HCT116 (cell line): ENCODE results near the gene IL18R1. TPM values are rescaled to one million over a fixed set of nuclear protein-coding genes. Genes with fewer than 3 reads are reported as not detected.

Source experiments
- ATAC-seq: fragments of 200-7000 bp; cut with Tn5 transposase; 2 replicates; pipeline ENCODE4 v1.9.1; 2020; ENCODE audit warnings: mild to moderate bottlenecking, moderate library complexity
- BruUV-seq: library from RNA; stranded (reverse); fragments of 400-500 nt; replicated peaks from 2 replicates; lab custom pipeline; 2021; lab: Mats Ljungman, UMichigan
- CTCF ChIA-PET: fragments of 300-600 bp; sonication (Branson Sonifier 250); formaldehyde crosslinking; loops from one replicate; lab custom pipeline; 2021; ENCODE audit warnings: antibody characterized with exemption; lab: Charles Lee
- POLR2A ChIA-PET: fragments of 300-600, 350-600 bp; sonication (Branson Sonifier 250); formaldehyde crosslinking; loops from one replicate; lab custom pipeline; 2021; ENCODE audit warnings: antibody characterized with exemption; lab: Charles Lee
- RAD21 ChIA-PET, 2 experiments: fragments of 300-600 bp; sonication (Branson Sonifier 250); formaldehyde crosslinking; loops; one replicate each; lab custom pipeline; 2023; ENCODE audit warnings: low total read pairs in 2 of 2; ENCODE audit not compliant: uncharacterized antibody in 2 of 2, unreplicated experiment in 2 of 2, low non-redundant PET in 1 of 2; lab: Charles Lee
- DNase-seq: peaks from one replicate; pipeline ENCODE4 v3.0.0-alpha.2; 2010; ENCODE audit warnings: low read depth, low spot score
- H2AFZ ChIP-seq: fragments of 200-600 bp; shearing (Covaris generic), sonication (generic); 2 replicates; pipeline ENCODE4 v1.6.1; 2017; ENCODE audit warnings: low read depth, mixed run types, mixed read lengths, antibody characterized with exemption, low read length; ENCODE audit not compliant: poor library complexity, severe bottlenecking
- H3K27ac ChIP-seq: 2 replicates; pipeline ENCODE4 v1.5.1; 2012; ENCODE audit warnings: low read depth, low read length
- H3K27me3 ChIP-seq: fragments of 200-600 bp; sonication (generic); 2 replicates; pipeline ENCODE4 v1.6.1; 2016; ENCODE audit warnings: mixed run types, low read length, mixed read lengths; ENCODE audit not compliant: insufficient read depth
- H3K36me3 ChIP-seq, 2 experiments: fragments of 200-500 bp in 1 of 2; fragments of 200-600 bp in 1 of 2; sonication (Bioruptor generic) in 1 of 2; sonication (generic) in 1 of 2; 2 replicates each; pipeline versions ENCODE4 v1.5.1 to v1.6.1; 2014 to 2016; ENCODE audit warnings: low read length in 2 of 2, inconsistent platforms in 1 of 2, mixed read lengths in 1 of 2, mixed run types in 1 of 2; ENCODE audit not compliant: insufficient read depth in 2 of 2, control insufficient read depth in 1 of 2
- H3K4me1 ChIP-seq, 2 experiments: fragments of 200-600 bp in 1 of 2; sonication (generic) in 1 of 2; 2 replicates each; pipeline versions ENCODE4 v1.5.1 to v1.6.1; 2012 to 2017; ENCODE audit warnings: low read length in 2 of 2, inconsistent platforms in 1 of 2, mild to moderate bottlenecking in 1 of 2, mixed read lengths in 1 of 2, mixed run types in 1 of 2, moderate library complexity in 1 of 2; ENCODE audit not compliant: insufficient read depth in 2 of 2, control insufficient read depth in 1 of 2
- H3K4me2 ChIP-seq: fragments of 200-600 bp; sonication (generic); 2 replicates; pipeline ENCODE4 v1.6.1; 2017; ENCODE audit warnings: mixed run types, low read length, mixed read lengths
- H3K4me3 ChIP-seq, 2 experiments: fragments of 200-600 bp in 1 of 2; sonication (generic) in 1 of 2; replicated peaks in 1 of 2; 2 replicates each; pipeline ENCODE4 v1.5.1; 2011 to 2016; ENCODE audit warnings: low read length in 2 of 2, control low read depth in 1 of 2, low read depth in 1 of 2, mild to moderate bottlenecking in 1 of 2, mixed read lengths in 1 of 2, mixed run types in 1 of 2
- H3K79me2 ChIP-seq: fragments of 200-600 bp; sonication (generic); 2 replicates; pipeline ENCODE4 v1.6.1; 2017; ENCODE audit warnings: mild to moderate bottlenecking, mixed run types, low read length, moderate library complexity, mixed read lengths; ENCODE audit not compliant: insufficient read depth
- H3K9ac ChIP-seq: fragments of 200-600 bp; sonication (generic); 2 replicates; pipeline ENCODE4 v1.6.1; 2016; ENCODE audit warnings: low read length, mixed read lengths
- H3K9me2 ChIP-seq: fragments of 200-600 bp; sonication (generic), shearing (Covaris generic); 2 replicates; pipeline ENCODE4 v1.6.1; 2017; ENCODE audit warnings: mixed run types, mild to moderate bottlenecking, moderate library complexity; ENCODE audit not compliant: insufficient read depth
- H3K9me3 ChIP-seq, 2 experiments: fragments of 200-500 bp in 1 of 2; fragments of 200-600 bp in 1 of 2; sonication (Bioruptor generic) in 1 of 2; sonication (generic) in 1 of 2; 2 replicates each; pipeline ENCODE4 v1.6.1; 2014 to 2017; ENCODE audit warnings: low read length in 2 of 2, mixed read lengths in 2 of 2, inconsistent platforms in 1 of 2, low read depth in 1 of 2, mild to moderate bottlenecking in 1 of 2, mixed run types in 1 of 2, moderate library complexity in 1 of 2; ENCODE audit not compliant: control insufficient read depth in 1 of 2, insufficient read depth in 1 of 2
- H4K20me1 ChIP-seq: fragments of 200-600 bp; sonication (generic), shearing (Covaris generic); 2 replicates; pipeline ENCODE4 v1.6.1; 2017; ENCODE audit warnings: mixed run types, mild to moderate bottlenecking, moderate library complexity; ENCODE audit not compliant: insufficient read depth
- ATF3 ChIP-seq: IDR thresholded peaks from 2 replicates; pipeline ENCODE4 v1.6.1; 2012
- CBX3 ChIP-seq: IDR thresholded peaks from 2 replicates; pipeline ENCODE4 v1.6.1; 2012; ENCODE audit warnings: low read depth
- CEBPB ChIP-seq: IDR thresholded peaks from 2 replicates; pipeline ENCODE4 v1.6.1; 2012; ENCODE audit warnings: low read depth
- CTCF ChIP-seq, 3 experiments: fragments of 200-600 bp in 1 of 3; sonication (generic) in 1 of 3; IDR thresholded peaks in 2 of 3; conservative IDR thresholded peaks in 1 of 3; 2 replicates each; pipeline ENCODE4 v1.5.1; 2012 to 2017; ENCODE audit warnings: low read depth in 2 of 3, low read length in 2 of 3, antibody characterized with exemption in 1 of 3, borderline replicate concordance in 1 of 3, control low read depth in 1 of 3, mild to moderate bottlenecking in 1 of 3, mixed read lengths in 1 of 3, mixed run types in 1 of 3, moderate library complexity in 1 of 3; ENCODE audit not compliant: insufficient read depth in 1 of 3
- EZH2 ChIP-seq: fragments of 200-600 bp; sonication (generic); IDR thresholded peaks from 2 replicates; pipeline ENCODE4 v1.6.1; 2017; ENCODE audit warnings: antibody characterized with exemption, mixed run types
- EZH2phosphoT487 ChIP-seq: fragments of 200-600 bp; IDR thresholded peaks from 2 replicates; pipeline ENCODE4 v1.6.1; 2018; ENCODE audit warnings: antibody characterized with exemption, borderline replicate concordance
- FOSL1 ChIP-seq: IDR thresholded peaks from 2 replicates; pipeline ENCODE4 v1.6.1; 2012; ENCODE audit warnings: low read depth
- JUND ChIP-seq: IDR thresholded peaks from 2 replicates; pipeline ENCODE4 v1.6.1; 2012
- MAX ChIP-seq: IDR thresholded peaks from 2 replicates; pipeline ENCODE4 v1.6.1; 2012
- POLR2AphosphoS5 ChIP-seq: IDR thresholded peaks from 2 replicates; pipeline ENCODE4 v1.6.1; 2011; ENCODE audit warnings: mild to moderate bottlenecking, low read depth, low read length, moderate library complexity
- RAD21 ChIP-seq: IDR thresholded peaks from 2 replicates; pipeline ENCODE4 v1.6.1; 2012; ENCODE audit warnings: low read depth, mild to moderate bottlenecking
- SIN3A ChIP-seq: IDR thresholded peaks from 2 replicates; pipeline ENCODE4 v1.6.1; 2012; ENCODE audit warnings: low read depth
- SRF ChIP-seq: IDR thresholded peaks from 2 replicates; pipeline ENCODE4 v1.6.1; 2012; ENCODE audit warnings: low read depth
- YY1 ChIP-seq: IDR thresholded peaks from 2 replicates; pipeline ENCODE4 v1.6.1; 2011; ENCODE audit warnings: low read length, low read depth, moderate library complexity, mild to moderate bottlenecking; ENCODE audit not compliant: insufficient replicate concordance; ENCODE audit errors: extremely low read depth
- ZBTB33 ChIP-seq: IDR thresholded peaks from 2 replicates; pipeline ENCODE4 v1.6.1; 2011; ENCODE audit warnings: mild to moderate bottlenecking, low read length, moderate library complexity; ENCODE audit not compliant: insufficient replicate concordance; ENCODE audit errors: extremely low read depth
- ZFX ChIP-seq: fragments of 450-650 bp; IDR thresholded peaks from 2 replicates; pipeline ENCODE4 v1.6.1; 2017
- ZNF274 ChIP-seq: fragments of 200-500 bp; sonication (Bioruptor generic); IDR thresholded peaks from 2 replicates; pipeline ENCODE4 v1.6.1; 2014; ENCODE audit warnings: mild to moderate bottlenecking, low read depth, low read length, inconsistent platforms
- intact Hi-C: fragments of 100-400 bp; cut with micrococcal nuclease; formaldehyde crosslinking; loops from 2 replicates; pipeline ENCODE4 v1.10.0; 2022
- total RNA-seq: library from RNA; stranded (reverse); gene quantifications from one replicate; pipeline ENCODE4 v1.2.1, GENCODE V29; 2021; ENCODE audit not compliant: unreplicated experiment

The IL18R1 gene
- total RNA-seq, 1 experiment from 2014 or later = 1.5 TPM

GRCh38 chr2:102361632-102362241, 6.1 kb downstream of the IL18R1 start:
- no TSS peak for BruUV-seq
- no peak for DNase-seq
- no peaks in the 10 kb centered on the region for H3K27me3 ChIP-seq
- no peaks in the 10 kb centered on the region for H3K36me3 ChIP-seq
- no peaks in the 10 kb centered on the region for H3K9me2 ChIP-seq
- no peaks in the 10 kb centered on the region for H4K20me1 ChIP-seq
- no peaks in the 10 kb centered on the region for H3K4me1 ChIP-seq
- no peak overlapping the region for H3K9ac ChIP-seq
- H3K4me3 ChIP-seq = no peak overlapping the region
- ATAC-seq = no peak
- POLR2A ChIA-PET = no interaction called here
- RAD21 ChIA-PET = no interaction called here
- no peak overlapping the region for H3K4me2 ChIP-seq
- CTCF ChIA-PET = no interaction called here
- intact Hi-C loops = no loop called here
- H3K27ac ChIP-seq = no peak overlapping the region
- H3K9me3 ChIP-seq = peaks cover 0 to 4% of the 10 kb centered on the region in 2 experiments; a peak in 1 of 4 replicates
- TF ChIP-seq MAX (no peak), JUND (no peak), CBX3 (no peak), CEBPB (no peak), SIN3A (no peak), YY1 (no peak), CTCF (IDR thresholded peaks at IDR 0.05 in 2 of 3, conservative IDR thresholded peaks at IDR 0.05 in 1 of 3; ENCODE audit: borderline replicate concordance in 1 of 3, insufficient read depth in 1 of 3, low read depth in 2 of 3, low read length in 2 of 3) (no peak), POLR2AphosphoS5 (no peak), EZH2 (no peak), EZH2phosphoT487 (no peak), ZFX (no peak), ZBTB33 (no peak), RAD21 (no peak), FOSL1 (no peak), SRF (no peak), ZNF274 (no peak), ATF3 (no peak)
- TF ChIP-seq, all 23 proteins: peak for 0
- Histone ChIP-seq H2AFZ (no peak overlapping the region), H3K79me2 (no peaks in the 10 kb centered on the region)
